GM10266 (cell line): ENCODE measurements around the gene LAT.

Source experiments
- DNase-seq: peaks from one replicate; pipeline ENCODE4 v3.0.0; 2012; ENCODE audit errors: extremely low spot score
- TF ChIP-seq, protein P1 (sequence below): IDR thresholded peaks from 2 replicates; pipeline ENCODE4 v1.5.1; 2012; ENCODE audit warnings: mild to moderate bottlenecking, low read depth; ENCODE audit not compliant: control insufficient read depth, insufficient read depth; ENCODE audit errors: missing control alignments

LAT gene

DNA sequence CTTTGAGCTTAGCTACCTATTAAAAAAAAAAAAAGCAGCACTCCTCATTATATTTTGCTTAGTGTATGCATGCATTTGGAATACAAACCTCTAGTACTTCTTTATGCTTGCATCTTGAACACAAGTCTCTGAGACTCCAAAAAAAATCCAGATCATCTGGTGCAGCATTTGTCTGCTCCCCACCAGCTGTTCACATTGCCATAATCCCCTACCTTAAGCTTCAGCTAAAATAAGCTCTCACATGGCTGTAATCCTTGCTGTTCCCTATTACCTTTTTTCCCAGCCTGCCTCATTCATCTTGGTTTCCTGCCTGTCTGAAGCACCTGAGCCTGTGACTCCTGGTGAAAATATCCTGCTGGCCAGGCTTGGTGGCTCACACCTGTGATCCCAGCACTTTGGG is 41.6 kb upstream of the LAT start:
- no peak for DNase-seq

DNA sequence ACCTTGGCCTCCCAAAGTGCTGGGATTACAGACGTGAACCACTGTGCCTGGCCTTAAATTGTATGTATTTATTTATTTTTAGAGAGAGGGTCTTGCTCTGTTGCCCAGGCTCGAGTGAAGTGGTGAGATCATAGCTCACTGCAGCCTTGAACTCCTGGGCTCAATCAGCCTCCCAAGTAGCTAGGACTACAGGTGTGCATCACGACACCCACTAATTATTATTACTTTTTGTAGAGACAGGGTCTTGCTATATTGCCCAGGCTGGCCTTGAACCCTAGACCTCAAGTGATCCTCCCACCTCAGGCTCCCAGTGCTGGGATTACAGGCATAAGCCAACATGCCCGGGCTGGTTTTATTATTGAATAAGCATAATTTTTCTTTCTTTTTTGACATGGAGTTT is 38.2 kb upstream of the LAT start:
- DNase-seq = no peak

More for the DNA sequence above, 41.6 kb upstream of the LAT start:
- TF ChIP-seq, protein P1, sequence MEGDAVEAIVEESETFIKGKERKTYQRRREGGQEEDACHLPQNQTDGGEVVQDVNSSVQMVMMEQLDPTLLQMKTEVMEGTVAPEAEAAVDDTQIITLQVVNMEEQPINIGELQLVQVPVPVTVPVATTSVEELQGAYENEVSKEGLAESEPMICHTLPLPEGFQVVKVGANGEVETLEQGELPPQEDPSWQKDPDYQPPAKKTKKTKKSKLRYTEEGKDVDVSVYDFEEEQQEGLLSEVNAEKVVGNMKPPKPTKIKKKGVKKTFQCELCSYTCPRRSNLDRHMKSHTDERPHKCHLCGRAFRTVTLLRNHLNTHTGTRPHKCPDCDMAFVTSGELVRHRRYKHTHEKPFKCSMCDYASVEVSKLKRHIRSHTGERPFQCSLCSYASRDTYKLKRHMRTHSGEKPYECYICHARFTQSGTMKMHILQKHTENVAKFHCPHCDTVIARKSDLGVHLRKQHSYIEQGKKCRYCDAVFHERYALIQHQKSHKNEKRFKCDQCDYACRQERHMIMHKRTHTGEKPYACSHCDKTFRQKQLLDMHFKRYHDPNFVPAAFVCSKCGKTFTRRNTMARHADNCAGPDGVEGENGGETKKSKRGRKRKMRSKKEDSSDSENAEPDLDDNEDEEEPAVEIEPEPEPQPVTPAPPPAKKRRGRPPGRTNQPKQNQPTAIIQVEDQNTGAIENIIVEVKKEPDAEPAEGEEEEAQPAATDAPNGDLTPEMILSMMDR = no peak

DNA sequence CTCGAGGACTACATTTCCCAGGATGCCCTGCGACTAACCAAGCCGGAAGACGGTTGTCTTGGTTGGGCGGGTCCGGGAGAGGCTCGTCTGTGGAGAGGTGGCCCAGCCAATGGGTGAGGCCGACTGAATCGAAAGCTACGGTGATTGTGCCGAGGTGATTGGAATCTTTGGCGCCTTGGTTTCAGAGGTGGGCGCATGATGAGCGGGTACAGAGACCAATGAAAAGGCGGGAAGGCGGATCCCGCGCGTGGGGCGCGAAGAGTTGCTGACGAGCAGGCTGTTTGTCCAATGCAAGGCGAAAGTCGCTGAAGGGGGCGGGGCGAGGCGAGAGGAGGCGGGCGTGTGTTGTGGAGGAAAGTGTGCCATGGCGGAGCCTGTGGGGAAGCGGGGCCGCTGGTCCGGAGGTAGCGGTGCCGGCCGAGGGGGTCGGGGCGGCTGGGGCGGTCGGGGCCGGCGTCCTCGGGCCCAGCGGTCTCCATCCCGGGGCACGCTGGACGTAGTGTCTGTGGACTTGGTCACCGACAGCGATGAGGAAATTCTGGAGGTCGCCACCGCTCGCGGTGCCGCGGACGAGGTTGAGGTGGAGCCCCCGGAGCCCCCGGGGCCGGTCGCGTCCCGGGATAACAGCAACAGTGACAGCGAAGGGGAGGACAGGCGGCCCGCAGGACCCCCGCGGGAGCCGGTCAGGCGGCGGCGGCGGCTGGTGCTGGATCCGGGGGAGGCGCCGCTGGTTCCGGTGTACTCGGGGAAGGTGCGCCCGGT is 34.0 kb upstream of the LAT start, which contains the start of gene NFATC2IP:
TSS of gene NFATC2IP (plus strand) at position 290 of the 762 bp plus-strand sequence. CDS start at position 365, 75 bp downstream.
- peak; percentile 99 for DNase-seq
- TF ChIP-seq, protein P1 = no peak

More for the DNA sequence above, 38.2 kb upstream of the LAT start:
- TF ChIP-seq, protein P1 = no peak

DNA sequence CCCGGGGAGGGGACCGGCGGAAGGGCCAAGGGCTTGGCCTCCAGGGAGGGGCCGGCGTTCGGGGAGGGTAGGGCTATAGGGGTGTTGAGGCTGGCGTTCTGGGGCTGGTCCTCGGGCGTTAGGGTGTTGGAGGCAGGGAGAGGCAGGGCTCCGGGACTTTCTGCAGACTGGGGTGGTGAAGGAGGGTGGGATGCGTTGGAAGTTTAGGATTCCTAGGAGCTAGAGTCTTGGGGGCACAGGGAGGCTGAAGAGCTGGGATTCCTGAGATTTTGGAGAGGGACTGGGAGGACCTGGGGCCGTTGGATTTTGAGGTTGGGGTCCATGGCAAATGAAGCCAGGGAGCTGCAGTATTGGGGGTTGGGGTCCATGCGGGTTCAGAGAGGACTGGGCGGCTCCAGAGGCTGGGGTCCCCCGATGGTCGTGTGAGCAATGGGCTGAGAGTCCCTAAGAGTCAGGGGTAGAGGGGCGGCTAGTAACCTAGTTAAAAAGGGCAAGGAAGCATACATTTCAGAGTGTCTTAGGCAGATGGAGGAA is 33.4 kb upstream of the LAT start:
- TF ChIP-seq, protein P1 = no peak
- no peak for DNase-seq

DNA sequence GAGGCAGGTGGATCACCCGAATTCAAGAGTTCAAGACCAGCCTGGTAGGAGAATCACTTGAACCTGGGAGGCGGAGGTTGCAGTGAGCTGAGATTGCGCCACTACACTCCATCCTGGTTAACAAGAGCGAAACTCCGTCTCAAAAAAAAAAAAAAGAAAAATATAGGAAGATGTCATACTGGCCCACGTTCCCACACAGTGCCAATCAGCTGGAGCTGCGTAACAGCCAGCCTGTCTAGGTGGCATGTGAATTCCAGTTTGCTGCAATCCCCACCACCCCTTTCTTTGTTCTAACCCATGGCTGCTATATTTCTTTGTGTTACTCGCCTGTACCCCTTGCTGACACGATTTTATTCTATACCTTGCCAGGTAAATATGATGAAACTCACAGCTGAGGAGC is 26.6 kb upstream of the LAT start:
- DNase-seq = no peak
- TF ChIP-seq, protein P1 = no peak

DNA sequence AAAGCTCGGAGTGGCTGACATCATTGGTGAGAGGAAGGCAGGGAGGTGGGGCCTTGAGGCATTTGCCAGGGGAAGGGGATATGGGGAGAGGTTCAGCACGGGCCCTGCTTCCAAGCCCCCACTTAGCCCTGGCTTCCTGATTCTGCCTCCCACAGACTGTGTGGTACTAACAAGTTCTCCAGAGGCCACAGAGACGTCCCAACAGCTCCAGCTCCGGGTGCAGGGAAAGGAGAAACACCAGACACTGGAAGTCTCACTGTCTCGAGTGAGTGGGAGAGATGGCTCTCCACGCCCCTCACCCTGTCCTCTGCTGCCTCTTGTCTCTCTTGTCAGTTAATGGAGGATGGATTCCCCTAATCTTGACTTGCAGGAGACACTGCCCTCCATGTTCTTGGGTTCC is 26.0 kb upstream of the LAT start:
- DNase-seq = no peak
- TF ChIP-seq, protein P1 = no peak

DNA sequence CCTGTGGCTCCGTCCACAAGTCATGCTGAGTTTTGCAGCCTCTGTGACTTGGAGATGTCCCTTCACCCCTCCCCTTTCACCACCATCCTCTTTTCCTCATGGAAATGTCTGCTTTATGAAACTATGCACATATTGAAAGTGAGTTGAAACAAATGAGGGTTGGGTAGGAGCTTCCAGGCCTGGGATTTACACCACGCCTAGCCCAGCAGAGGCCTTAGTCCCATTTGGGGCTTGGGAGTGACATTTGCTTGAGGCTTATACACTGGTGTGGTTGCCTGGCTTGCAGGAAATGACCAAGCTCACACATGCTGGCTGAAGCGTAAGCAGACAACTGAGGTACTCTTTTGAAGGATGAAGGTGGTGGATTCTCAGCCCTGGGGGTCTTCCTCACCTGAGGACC is 20.8 kb upstream of the LAT start:
- TF ChIP-seq, protein P1 = no peak

More for the DNA sequence above, 20.8 kb upstream of the LAT start:
- DNase-seq = no peak
